Ishikawa (cell line): ENCODE results near the gene CBS.
"Not testable (repeated sequence)": the region's sequence is repeated elsewhere in the genome, so short reads cannot be mapped to it uniquely, and the experiment has no call there.

Source experiments
- CEBPB ChIP-seq: IDR thresholded peaks from 2 replicates; pipeline ENCODE4 v1.6.1; 2012
- CREB1 ChIP-seq: IDR thresholded peaks from 2 replicates; pipeline ENCODE4 v1.6.1; 2012; ENCODE audit warnings: low read depth
- EGR1 ChIP-seq: IDR thresholded peaks from 2 replicates; pipeline ENCODE4 v1.6.1; 2012
- EP300 ChIP-seq: IDR thresholded peaks from 2 replicates; pipeline ENCODE4 v1.6.1; 2012; ENCODE audit warnings: borderline replicate concordance
- FOXM1 ChIP-seq: IDR thresholded peaks from 2 replicates; pipeline ENCODE4 v1.6.1; 2012; ENCODE audit warnings: low read depth, borderline replicate concordance
- NFIC ChIP-seq: IDR thresholded peaks from 2 replicates; pipeline ENCODE4 v1.6.1; 2012
- RAD21 ChIP-seq: IDR thresholded peaks from 2 replicates; pipeline ENCODE4 v1.6.1; 2012; ENCODE audit warnings: low read depth
- TAF1 ChIP-seq: IDR thresholded peaks from 2 replicates; pipeline ENCODE4 v1.6.1; 2012; ENCODE audit warnings: low read depth, mild to moderate bottlenecking
- TCF12 ChIP-seq: IDR thresholded peaks from 2 replicates; pipeline ENCODE4 v1.6.1; 2012; ENCODE audit warnings: low read depth
- TEAD4 ChIP-seq: IDR thresholded peaks from 2 replicates; pipeline ENCODE4 v1.6.1; 2012
- USF1 ChIP-seq: IDR thresholded peaks from 2 replicates; pipeline ENCODE4 v1.6.1; 2012
- YY1 ChIP-seq: IDR thresholded peaks from 2 replicates; pipeline ENCODE4 v1.6.1; 2012; ENCODE audit warnings: low read depth
- ZBTB7A ChIP-seq: IDR thresholded peaks from 2 replicates; pipeline ENCODE4 v1.6.1; 2012; ENCODE audit warnings: low read depth
- TF ChIP-seq, protein P1 (sequence below): IDR thresholded peaks from 2 replicates; pipeline ENCODE4 v1.6.1; 2012; ENCODE audit warnings: low read depth, mild to moderate bottlenecking
- TF ChIP-seq, protein P2 (sequence below): IDR thresholded peaks from 2 replicates; pipeline ENCODE4 v1.6.1; 2012

The CBS gene

GRCh38 chr21:43075170-43076022 is at the start of gene CBS:
CBS (minus strand) TSS chr21:43075835; CDS start chr21:43072193, 3,642 bp downstream.
- TF ChIP-seq TAF1, FOXM1, RAD21: not testable (repeated sequence)

- TF ChIP-seq CREB1, result peak; percentile 42; the same call in 1 of the 2 replicates
Observed at GRCh38 chr21:43106965-43107793, 31.5 kb upstream of the CBS start, which contains the start of gene U2AF1. U2AF1 (minus strand) TSS chr21:43107570; CDS start chr21:43107494, 76 bp downstream.

DNA sequence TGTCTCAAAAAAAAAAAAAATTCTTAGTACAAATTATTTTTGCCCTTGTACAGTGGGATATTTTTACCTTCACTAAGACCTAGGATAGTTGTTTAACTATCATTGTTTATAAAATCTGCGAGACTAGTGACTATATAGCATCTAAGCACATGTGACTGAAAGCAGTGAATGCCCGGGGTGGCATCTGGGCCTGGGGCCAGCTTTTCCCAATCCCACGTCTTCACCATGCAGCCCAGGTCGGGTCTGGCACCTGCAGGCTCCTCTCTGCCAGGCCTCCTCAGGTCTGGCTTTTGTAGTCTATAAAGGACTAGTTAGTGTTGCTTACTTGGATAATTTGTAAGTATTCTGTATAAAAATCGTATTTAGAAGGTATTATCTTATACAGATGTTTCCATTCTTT is 40.8 kb downstream of the CBS start:
- TF ChIP-seq EGR1 (no peak), RAD21 (no peak), CREB1 (no peak), FOXM1 (no peak), TAF1 (no peak), USF1 (no peak), TEAD4 (no peak), ZBTB7A (no peak), YY1 (no peak), EP300 (no peak), TCF12 (no peak), NFIC (no peak), CEBPB (no peak)
- TF ChIP-seq, protein P1, sequence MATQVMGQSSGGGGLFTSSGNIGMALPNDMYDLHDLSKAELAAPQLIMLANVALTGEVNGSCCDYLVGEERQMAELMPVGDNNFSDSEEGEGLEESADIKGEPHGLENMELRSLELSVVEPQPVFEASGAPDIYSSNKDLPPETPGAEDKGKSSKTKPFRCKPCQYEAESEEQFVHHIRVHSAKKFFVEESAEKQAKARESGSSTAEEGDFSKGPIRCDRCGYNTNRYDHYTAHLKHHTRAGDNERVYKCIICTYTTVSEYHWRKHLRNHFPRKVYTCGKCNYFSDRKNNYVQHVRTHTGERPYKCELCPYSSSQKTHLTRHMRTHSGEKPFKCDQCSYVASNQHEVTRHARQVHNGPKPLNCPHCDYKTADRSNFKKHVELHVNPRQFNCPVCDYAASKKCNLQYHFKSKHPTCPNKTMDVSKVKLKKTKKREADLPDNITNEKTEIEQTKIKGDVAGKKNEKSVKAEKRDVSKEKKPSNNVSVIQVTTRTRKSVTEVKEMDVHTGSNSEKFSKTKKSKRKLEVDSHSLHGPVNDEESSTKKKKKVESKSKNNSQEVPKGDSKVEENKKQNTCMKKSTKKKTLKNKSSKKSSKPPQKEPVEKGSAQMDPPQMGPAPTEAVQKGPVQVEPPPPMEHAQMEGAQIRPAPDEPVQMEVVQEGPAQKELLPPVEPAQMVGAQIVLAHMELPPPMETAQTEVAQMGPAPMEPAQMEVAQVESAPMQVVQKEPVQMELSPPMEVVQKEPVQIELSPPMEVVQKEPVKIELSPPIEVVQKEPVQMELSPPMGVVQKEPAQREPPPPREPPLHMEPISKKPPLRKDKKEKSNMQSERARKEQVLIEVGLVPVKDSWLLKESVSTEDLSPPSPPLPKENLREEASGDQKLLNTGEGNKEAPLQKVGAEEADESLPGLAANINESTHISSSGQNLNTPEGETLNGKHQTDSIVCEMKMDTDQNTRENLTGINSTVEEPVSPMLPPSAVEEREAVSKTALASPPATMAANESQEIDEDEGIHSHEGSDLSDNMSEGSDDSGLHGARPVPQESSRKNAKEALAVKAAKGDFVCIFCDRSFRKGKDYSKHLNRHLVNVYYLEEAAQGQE, result no peak
- TF ChIP-seq, protein P2, sequence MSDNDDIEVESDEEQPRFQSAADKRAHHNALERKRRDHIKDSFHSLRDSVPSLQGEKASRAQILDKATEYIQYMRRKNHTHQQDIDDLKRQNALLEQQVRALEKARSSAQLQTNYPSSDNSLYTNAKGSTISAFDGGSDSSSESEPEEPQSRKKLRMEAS, result no peak

DNA sequence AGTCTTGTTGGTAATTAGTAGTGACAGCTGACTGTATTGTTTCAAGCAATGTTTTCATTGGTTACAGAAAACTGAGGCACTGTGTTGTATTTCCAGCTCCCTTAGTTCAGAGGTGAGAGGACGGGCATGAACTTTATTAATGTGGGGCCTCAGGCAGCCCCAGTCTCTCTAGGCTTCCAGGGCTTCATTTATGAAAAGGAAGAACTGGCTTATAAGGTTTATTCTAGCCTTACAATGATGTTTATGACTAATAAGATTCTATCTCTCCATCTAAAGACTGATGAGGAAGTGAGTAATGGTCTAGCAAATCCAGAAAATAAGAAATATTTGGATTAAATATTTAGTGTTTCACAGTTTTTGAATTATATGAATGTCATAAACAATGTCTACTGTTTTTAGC is 41.5 kb downstream of the CBS start:
- TF ChIP-seq, protein P2, result no peak
- TF ChIP-seq TEAD4, result no peak
- TF ChIP-seq CREB1, result no peak
- TF ChIP-seq USF1, result no peak
- TF ChIP-seq, protein P1, result no peak
- no peak for TF ChIP-seq EGR1
- TF ChIP-seq YY1, result no peak
- TF ChIP-seq CEBPB, result no peak
- TF ChIP-seq RAD21, result no peak
- no peak for TF ChIP-seq FOXM1
- no peak for TF ChIP-seq EP300

GRCh38 chr21:43031121-43031619 is 44.5 kb downstream of the CBS start:
- TF ChIP-seq EGR1, result no peak

- TF ChIP-seq ZBTB7A (no peak), TCF12 (no peak), FOXM1 (no peak), YY1 (no peak), CEBPB (no peak), RAD21 (no peak), TEAD4 (no peak), EP300 (no peak), EGR1 (no peak), NFIC (no peak), TAF1 (no peak), CREB1 (no peak), USF1 (no peak)
- TF ChIP-seq, protein P2, result no peak
- TF ChIP-seq, protein P1, result no peak
Observed at GRCh38 chr21:43029785-43030184, 45.9 kb downstream of the CBS start.
